ENCODE measurements around the gene MYO10. TPM values are rescaled to one million over a fixed set of nuclear protein-coding genes. Genes with fewer than 3 reads are reported as not detected.

MYO10 gene
- total RNA-seq, 4 donors from 2014 or later = 34.7 to 122 (median 71.2) TPM

GRCh38 chr5:16978296-16978695 is 42.2 kb upstream of the MYO10 start:
- no peaks in the 10 kb centered on the region for H3K27me3 ChIP-seq
- no peak for TF ChIP-seq CTCF (IDR thresholded peaks at IDR 0.05)
- TF ChIP-seq POLR2A (IDR thresholded peaks at IDR 0.05) = no peak
- no peaks in the 10 kb centered on the region for H3K36me3 ChIP-seq
- H3K27ac ChIP-seq = no peak overlapping the region
- H3K4me3 ChIP-seq = no peak overlapping the region
- no peaks in the 10 kb centered on the region for H3K9me3 ChIP-seq
- DNase-seq = no peak
- no peaks in the 10 kb centered on the region for H3K4me1 ChIP-seq

GRCh38 chr5:16976625-16977008 is 40.5 kb upstream of the MYO10 start:
- H3K9me3 ChIP-seq = no peaks in the 10 kb centered on the region
- no peaks in the 10 kb centered on the region for H3K4me1 ChIP-seq
- H3K4me3 ChIP-seq = no peak overlapping the region
- no peak for DNase-seq
- no peak for TF ChIP-seq CTCF (IDR thresholded peaks at IDR 0.05)
- no peak for TF ChIP-seq POLR2A (IDR thresholded peaks at IDR 0.05)
- no peaks in the 10 kb centered on the region for H3K27me3 ChIP-seq
- no peaks in the 10 kb centered on the region for H3K36me3 ChIP-seq
- H3K27ac ChIP-seq = no peak overlapping the region

- TF ChIP-seq CTCF (IDR thresholded peaks at IDR 0.05) = no peak
- TF ChIP-seq POLR2A (IDR thresholded peaks at IDR 0.05) = no peak
- no peak for DNase-seq
- H3K4me3 ChIP-seq = no peak overlapping the region
- H3K9me3 ChIP-seq = no peaks in the 10 kb centered on the region
- no peaks in the 10 kb centered on the region for H3K4me1 ChIP-seq
- H3K27me3 ChIP-seq = no peaks in the 10 kb centered on the region
- no peak overlapping the region for H3K27ac ChIP-seq
- H3K36me3 ChIP-seq = no peaks in the 10 kb centered on the region
Measured at GRCh38 chr5:16975950-16976624, 40.0 kb upstream of the MYO10 start.

- Histone ChIP-seq H3K9me3 (no peaks in the 10 kb centered on the region), H3K4me1 (no peaks in the 10 kb centered on the region), H3K27ac (no peak overlapping the region), H3K4me3 (no peak overlapping the region), H3K36me3 (no peaks in the 10 kb centered on the region), H3K27me3 (no peaks in the 10 kb centered on the region)
- TF ChIP-seq CTCF (IDR thresholded peaks at IDR 0.05) = no peak
- TF ChIP-seq POLR2A (IDR thresholded peaks at IDR 0.05) = no peak
- DNase-seq = no peak
Measured at GRCh38 chr5:16974981-16975380, 38.9 kb upstream of the MYO10 start.

GRCh38 chr5:16970826-16971225 is 34.7 kb upstream of the MYO10 start:
- H3K36me3 ChIP-seq = no peaks in the 10 kb centered on the region

More at GRCh38 chr5:16970826-16971225, 34.7 kb upstream of the MYO10 start:
- Histone ChIP-seq H3K4me3 (no peak overlapping the region), H3K27ac (no peak overlapping the region), H3K4me1 (no peaks in the 10 kb centered on the region), H3K9me3 (no peaks in the 10 kb centered on the region), H3K27me3 (no peaks in the 10 kb centered on the region)
- no peak for DNase-seq
- TF ChIP-seq POLR2A (IDR thresholded peaks at IDR 0.05) (no peak), CTCF (IDR thresholded peaks at IDR 0.05) (no peak)

All from Peyer's patch (tissue), 4 donors.